HL-60/S4 (cell line): ENCODE results near the gene ATL1.

Source experiments
- in situ Hi-C: fragments of 300-500 bp; cut with MboI; formaldehyde crosslinking; loops from 2 replicates; pipeline ENCODE4 v1.14.3; 2022; ENCODE audit warnings: low sequenced_read_pairs

ATL1 gene

DNA sequence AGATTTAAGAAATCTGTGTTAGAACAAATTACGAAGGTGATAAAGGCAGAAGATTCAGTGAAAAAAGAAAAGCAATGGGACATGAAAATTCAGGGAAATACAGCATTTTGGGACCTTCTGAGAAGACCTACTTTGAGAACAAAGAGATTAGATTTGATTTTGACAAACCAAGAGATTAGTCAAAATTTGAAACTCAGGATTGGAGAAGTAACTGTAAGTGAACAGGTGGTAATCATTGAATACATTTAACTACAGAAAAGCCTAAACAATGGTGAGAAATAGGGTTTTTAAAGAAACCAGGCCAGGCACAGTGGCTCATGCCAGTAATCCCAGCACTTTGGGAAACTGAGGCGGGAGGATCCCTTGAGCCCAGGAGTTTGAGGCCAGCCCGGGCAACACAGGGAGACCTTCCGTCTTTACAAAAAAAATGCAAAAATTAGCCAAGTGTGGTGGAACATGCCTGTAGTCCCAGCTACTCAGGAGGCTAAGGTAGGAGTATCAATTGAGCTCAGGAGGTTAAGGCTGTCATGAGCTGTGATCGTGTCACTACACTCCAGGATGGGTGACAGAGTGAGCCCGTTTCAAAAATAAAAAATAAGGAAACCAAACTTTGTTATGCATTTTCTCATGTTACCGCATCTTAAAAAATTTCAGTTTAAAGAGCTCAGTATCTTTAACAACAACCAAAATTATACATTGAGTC is 117.0 kb downstream of the ATL1 start:
- in situ Hi-C loops = no loop called here

DNA sequence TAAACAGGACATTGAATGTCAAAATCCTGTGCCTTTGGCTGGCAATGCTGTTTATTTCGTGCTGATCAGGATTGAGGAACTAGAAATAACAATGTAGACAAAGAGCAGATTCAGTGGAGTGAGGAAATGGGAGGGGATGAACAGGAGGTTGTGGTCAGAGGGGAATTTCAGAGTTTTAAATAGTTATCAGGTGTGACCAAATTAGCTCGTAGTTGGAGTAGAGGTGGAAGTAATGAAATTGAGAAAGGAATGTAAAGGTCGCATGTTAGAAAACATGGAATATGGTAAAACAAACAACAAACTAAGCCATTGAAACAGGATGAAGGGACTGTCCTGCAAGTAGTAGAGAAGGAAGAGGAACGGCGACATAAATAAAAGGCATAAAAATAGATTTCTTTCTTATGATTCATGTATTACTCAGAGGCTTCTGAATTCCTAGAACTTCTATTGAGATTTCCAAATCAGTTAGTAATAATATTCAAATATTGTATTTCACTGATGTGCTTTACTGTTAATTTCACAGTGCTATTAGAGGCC is 117.7 kb downstream of the ATL1 start:
- in situ Hi-C loops = no loop called here

DNA sequence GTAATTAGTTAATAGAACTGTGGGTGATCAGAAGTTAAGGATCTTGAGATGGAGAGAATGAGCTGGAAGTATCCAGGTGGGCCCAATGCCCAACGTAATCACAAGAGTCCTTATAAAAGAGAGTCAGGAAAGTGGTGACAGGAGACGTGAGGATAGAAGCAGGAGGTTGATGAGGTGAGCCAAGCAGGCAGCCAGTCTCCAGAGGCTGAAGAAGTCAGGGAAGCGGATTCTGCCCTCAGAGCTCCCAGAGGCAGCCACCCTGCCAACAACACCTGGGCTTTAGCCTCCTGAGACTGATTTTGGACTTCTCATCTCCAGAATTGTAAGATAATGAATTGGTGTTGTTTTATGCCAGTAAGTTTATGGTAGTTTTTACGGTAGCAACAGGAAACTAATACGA is 118.2 kb downstream of the ATL1 start:
- in situ Hi-C loops = no loop called here

DNA sequence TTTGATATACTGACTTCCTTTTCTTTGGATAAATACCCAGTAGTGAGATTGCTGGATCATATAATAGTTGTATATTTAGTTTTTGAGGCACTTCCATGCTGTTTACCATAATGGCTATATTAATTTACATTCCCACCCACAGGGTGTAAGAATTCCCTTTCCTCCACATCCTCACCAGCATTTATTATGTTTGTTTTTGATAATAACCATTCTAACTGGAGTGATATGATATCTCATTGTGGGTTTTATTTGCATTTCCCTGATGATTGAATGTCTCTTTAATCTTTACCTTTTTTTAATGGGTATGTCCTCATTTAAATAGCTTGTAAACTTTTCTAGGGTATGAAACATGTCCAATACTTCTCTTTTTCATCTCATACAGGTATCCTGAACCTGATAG is 119.7 kb downstream of the ATL1 start:
- in situ Hi-C loops = no loop called here
